HG02798 (cell line): ENCODE results near the gene SLC1A5.

Source experiments
- ATAC-seq: cut with Tn5 transposase; IDR thresholded peaks from one replicate; pipeline ENCODE4 v1.9.1; 2021; ENCODE audit warnings: mild to moderate bottlenecking; ENCODE audit not compliant: unreplicated experiment, poor library complexity

The SLC1A5 gene

DNA sequence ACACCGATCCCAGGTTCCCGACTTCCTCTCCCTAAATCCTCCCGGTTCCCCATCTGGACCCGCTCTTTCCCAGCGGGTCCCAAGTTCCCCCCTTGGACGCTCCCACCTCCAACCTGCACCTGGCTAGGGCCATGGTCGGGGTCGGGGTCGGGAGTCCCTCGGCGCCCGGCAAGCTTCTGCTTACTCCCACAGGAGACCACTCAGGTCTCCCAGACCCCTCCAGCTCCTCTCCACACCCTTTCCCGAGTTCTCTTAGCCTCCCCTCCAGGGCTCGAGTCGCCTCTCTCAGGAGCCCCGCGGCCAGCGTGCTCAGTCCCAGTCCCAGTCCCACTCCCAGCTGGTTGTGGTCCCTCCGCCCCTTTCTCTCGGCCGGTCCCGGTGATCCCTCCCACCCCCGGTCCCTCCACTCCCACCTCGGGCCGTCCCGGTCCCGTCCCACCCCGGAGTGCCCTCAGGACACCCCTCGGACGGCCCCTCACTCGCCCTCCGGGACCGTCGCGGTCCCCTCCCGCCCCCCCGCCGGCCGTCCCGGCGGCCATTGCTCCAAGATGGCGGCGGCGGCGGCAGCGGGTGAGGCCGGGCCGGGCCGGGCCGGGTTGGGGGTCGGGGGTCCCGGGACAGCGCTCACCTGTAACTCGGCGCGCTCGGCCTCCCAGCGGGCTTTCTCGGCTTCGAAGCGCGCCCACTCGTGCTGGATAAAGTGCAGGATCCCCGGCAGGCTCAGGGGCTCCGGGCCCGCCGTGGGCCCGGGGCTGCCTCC is 42.7 kb downstream of the SLC1A5 start, which contains the start of gene FKRP:
Gene FKRP, plus strand, starts transcription at position 537 of the 760 bp plus-strand sequence. CDS start 9,394 bp downstream, outside the sequence.
- ATAC-seq: peak; percentile 38

DNA sequence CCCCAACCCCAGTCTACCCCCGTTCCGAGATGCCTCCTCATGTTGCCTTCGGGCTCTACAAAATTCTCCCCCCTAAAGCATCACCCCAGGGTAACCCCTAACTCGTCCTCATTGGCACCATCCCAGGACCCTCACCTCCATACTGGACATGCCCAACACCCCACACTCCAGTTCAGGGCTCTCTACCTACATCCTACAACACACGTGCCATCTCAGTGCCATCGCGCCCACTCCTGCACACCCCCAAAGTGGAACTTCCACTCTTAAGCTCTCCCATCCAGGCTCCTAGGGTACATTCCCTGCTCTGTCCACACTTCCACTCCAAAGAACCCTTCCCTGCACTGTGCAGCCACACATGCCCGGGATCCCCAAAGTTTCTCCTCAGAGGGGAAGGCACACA is 43.4 kb downstream of the SLC1A5 start:
- ATAC-seq: no peak

DNA sequence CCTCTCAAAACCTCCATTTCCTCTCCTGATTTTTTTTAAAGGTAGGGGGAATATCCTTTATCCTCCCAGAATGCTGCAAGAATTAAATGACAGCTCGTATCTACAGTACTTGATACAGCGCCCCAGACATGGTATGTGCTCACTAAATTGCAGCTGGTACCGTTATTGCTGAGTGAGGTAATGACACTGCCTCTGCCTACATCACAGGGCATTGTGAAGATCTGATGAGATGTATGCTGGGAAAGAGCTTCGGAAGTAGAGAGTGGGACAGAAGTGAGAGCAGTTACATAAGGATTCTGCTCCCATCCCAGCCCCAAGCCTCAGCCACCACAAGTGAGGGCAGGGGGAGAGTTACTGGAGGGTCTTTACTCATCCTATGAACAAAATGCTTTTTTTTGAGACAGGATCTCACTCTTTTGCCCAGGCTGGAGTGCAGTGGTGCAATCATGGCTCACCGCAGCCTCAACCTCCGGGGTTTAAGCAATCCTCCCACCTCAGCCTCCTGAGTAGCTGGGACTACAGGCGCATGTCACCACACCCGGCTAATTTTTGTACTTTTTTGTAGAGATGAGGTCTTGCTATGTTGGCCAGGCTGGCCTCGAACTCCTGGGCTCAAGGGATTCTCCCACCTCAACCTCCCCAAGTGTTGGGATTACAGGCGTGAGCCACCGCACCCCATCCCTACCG is 44.2 kb downstream of the SLC1A5 start:
- no peak for ATAC-seq

DNA sequence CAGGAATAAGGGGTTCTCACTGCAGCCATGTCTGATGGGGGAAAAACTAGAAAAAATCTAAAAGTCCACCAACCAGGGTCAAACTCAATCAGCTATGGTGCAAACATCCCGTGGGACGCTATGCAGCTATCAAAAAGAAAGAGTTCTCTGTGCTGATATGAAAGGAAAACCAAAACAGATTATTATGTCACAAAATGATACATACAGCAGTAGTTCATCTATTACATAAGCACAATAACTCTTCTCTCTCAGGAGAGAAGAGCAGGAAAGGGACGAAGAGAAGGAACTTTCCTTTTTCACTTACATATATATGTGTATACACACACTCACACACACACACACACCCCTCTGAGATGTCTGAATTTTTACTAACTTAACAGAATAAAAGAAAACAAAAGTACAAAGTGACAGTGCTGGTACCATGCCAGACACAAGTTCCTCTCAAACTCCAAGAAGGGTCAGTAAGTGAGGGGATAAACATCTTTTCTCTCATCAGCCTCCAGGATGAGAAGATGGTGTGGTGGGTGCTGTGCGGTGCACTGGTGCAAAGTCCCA is 45.4 kb downstream of the SLC1A5 start:
- no peak for ATAC-seq

DNA sequence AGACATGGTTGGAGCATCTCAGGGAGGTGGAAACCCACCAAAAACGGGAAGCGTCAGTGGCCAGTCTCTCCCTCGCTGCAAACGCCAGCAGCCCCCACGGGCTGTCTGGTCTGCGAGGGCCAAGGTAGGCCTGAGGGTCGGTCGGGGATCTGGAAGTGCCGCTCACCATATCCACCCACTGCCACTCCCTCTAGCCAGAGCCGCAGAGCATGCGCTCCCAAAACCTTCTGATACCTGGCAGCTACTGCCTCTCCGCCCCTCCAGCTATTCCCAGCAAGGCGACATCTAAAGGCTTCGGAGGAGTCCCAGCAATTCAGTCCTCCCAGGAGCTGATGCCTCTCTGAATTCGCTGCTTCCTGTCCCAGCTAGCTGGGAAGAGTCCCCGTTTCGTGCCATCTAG is 46.9 kb downstream of the SLC1A5 start:
- ATAC-seq: no peak

DNA sequence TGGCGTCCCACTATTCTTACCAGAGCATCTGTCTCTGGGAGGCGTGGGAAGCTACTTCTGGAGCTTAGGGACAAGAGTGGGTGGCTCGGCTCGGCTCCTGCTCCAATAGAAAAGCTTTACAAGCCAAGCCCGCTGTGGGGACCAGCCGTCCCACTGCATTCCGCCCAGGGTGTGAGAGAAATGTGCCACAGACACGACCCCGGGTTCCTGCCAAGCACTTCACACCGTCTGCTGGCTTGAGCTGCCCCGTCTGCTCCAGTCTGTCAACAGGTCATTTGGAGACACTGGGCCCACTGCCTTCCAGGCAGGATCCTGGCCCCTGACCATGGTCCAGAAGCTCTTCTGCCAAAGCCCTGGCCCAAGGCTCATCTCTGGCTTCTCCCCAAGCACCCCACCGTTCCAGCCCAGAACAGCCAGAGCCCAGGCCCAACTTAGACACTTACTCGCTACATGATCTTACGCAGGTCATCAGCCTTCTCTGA is 49.1 kb downstream of the SLC1A5 start:
- ATAC-seq: no peak

DNA sequence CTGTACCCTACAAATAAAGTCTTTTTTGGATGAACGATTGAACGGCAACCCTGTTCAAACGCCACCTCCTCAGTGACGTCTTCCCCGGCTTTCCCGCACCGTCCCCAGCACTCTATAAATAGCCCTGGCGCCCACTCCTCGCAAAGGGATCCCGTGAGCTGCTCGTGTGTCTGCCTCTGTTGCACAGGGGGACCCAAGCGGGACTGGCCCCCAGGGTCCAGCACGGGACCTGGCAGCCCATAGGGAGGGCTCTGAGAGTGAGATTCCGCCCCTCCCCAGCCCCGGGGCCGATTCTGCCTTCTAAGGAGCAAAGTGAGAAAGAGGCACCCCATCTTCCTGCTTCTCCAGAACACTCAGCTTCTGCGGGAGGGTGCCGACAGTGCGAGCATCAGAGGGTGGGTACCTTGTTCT is 50.6 kb downstream of the SLC1A5 start:
- no peak for ATAC-seq

DNA sequence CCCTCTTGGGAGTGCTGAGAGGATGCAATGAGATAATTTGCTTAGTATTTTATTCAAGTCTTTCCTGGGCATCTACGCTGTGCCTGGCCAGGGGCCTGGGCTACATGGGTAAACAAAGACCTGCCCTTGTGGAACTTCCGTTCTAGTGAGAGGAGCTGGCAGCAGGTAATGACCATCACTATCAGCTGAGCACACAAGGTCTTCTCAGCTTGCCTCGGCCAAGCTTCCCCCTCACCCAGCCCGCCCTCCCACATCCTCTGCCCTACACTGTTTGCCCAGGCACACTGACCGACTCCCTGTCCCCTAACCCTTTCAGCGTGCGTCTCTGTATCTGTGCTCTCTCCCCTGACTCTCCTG is 51.1 kb downstream of the SLC1A5 start:
- ATAC-seq: no peak

DNA sequence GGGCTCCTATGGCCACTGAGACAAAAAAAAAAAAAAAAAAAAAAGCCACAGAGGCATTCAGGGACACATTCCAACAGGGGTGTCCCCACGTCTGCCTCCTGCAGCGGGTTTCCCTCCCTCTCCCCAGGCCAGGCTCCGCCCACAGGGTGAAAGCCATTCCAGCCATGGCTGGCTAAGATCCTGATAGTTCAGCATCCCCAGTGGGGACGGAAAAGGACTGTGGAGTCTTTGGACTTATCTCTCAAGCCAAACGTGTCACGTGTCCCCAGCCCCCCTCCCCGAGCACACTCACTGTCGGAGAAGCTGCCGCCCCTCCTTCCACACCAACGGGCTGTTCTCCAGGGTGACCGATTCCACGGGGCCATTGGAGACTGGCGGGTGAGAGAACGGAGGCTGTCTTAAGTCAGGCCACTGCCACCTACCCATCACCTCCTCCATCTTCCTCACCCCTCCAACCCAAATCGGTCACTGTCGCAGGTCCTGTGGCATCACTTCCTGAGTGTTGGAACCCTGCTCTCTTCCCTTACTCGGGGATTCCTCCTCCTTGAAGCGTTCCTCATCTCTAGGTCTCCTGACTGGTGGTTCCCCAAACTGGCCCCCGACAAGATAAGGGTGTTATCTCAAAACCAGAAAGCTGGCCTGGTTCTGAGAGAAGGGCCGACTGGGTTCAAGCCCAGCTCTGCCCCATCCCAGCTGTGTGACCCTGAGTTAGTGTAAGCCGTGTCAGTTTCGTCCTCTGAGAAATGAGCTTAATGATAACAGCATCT is 51.7 kb downstream of the SLC1A5 start:
- ATAC-seq: no peak

DNA sequence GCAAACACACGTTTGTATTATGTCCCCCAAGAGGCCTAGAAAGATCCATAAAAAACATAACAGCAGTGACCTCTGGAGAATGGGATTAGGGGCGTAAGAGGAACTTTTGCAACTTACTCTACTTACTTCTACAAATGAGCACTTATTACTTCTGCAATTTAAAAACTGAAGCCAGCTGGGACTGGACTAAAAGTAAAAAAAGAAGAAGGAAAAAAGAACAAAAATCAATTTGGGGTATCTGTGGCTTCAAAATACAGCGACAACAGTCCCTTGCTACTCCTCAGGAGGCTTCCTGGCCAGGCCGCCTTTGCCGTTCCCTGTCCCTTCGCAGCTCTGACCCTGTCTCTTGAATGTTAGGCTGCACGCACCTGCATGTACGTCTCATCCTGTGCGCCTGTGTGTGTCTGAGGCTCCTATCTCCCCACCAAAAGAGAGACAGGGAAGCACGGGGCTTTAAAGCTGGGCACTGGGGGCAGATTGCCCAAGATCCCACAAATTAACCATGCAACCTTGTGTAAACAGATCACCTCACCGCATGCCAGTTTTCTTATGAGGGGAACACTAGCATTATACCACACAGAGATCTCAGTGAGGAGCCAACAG is 54.6 kb downstream of the SLC1A5 start:
- no peak for ATAC-seq

DNA sequence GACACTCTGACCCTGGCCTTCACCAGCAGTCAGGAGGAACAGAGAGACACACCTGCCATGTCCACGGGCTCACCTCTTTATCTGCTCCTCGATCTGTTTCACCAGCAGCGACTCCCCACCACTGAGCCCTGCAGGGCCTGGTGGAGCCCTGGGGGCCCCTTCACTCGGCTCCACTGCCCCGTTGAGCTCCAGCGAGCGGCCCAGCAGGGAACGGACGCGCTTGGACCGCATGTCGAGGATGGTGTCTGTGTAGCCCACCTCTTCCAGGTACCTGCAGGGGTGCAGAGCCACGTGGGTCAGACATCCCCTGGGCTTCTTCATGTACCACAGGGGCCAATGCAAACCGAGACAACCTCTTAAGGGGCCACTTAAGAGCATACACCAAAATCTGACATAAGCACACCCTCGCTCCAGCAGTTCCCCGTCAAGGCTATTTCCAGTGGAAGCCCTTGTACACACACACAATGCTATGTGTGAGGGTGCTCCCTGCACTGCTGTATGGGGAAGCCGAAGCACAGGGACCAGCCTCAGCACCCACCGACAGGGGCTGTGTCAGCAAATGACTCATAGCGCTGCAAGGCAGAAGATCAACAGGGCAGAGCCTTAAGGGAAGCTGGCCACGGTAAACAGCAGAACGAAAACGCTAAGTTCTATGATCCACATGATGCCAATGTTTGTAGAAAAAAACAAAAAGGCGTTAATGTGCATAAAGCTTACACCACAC is 55.3 kb downstream of the SLC1A5 start:
- no peak for ATAC-seq

DNA sequence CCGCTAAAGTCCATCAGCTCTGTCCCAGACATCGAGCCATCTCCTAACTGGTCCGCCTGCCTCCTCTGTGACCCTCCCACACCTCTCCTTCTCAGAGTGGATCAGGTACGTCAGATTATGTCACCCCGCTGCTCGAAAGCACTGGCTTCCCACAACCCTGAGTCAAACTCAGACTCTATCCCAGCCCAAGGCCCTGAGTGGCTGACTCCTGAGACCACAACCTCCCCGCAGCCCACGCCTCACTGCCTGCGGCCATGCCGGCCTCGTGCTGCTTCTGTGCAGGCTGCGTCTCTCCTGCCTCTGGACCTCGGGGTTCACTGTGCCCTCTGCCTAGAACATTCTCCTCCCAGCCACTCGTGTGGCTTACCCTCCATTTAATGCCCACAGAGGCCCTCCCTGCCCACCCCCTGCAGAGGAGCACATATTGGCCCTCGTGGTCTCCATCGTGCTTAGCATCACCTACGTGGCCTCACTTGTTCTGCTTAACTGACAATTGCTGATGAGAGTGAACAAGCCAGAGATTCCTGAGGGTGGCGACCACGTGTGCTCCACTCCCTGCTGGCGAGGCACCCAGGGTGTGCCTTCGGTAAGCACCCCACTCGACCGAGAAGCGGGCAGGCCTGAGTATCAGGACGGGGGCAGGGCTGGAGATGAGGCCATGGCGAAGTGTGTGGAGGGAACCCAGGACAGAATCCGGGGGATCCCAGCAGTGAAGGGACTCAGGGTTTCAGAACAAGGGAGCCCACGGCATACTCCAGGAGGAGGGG is 56.0 kb downstream of the SLC1A5 start:
- no peak for ATAC-seq

DNA sequence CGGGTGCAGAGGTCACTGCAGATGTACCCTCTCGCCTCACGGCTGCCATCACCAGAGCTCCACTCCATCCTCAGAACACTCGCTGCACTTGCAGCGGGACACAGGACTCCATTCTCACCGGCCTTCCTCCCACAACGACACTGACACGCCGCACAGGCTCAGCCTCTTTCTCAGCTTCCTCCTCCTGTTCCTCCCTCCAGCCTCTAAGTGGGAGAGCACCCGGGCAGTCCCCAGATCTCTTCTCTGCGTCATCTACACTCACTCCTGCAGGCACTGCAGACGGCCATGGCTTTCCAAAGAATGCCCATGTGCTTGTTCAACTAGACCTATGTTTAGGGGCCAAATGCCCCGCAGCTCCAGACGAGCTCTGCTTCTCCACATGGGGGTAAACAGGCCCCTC is 56.8 kb downstream of the SLC1A5 start:
- no peak for ATAC-seq

DNA sequence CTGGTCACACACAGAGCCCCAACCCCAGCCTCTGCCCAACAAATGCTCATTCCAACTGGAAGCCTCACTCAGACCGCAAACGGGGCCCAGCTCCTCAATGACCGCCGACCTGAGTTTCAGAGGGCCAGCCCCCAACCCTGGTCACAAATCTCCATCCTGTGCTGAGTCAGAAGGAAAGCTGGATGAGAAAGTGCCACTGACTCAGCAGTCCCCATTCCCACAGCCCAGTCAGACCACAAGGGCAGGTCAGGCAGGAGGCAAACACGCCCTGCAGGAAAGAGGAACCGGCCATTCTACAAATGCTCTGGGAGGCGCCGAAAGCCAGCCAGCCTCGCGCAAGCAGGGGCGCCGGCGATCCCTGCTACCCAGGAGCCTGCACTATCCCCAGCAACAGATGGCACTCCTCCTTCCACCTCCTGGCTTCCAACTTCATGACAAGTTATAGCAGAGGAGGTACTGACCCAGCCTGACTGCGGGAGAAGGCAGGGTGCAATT is 57.3 kb downstream of the SLC1A5 start:
- ATAC-seq: no peak

DNA sequence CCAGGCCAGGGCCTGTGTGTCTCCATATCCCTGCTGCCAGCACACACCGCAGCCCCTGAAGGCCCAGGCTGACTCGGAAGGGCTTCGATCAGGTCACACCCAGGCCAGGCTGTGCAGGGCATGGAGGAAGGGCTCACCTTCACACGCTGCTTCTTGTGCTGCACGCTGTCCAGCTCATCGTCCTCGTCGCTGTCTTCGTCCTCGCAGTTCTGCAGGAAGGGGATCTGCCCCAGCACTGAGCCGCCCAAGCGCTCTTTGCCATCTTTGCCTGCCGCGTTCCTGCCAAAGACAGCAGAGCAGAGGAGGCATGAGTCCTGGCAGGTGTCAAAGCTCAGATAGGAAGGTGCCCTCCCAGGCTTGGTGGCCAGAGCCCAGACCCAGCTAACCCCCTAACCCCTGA is 57.8 kb downstream of the SLC1A5 start:
- ATAC-seq: no peak

DNA sequence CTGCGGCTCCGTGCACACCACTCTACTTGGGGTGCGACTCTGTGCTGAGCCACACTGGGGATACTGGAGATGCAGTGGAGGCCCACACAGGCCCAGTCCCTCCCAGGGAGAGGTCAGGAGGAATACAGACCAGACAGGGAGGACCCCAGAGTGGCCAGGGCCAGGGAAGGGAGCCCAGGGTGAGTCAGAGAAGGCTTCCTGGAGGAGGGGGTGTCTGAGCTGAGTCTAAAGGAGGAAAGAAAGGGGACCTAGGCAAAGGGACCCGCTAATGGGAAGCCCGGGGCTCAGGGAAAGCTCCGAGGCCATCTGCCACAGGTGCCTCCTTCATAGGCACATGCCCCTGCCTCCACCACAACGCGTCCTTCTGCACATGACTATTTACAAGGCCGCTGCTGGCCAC is 58.2 kb downstream of the SLC1A5 start:
- no peak for ATAC-seq

DNA sequence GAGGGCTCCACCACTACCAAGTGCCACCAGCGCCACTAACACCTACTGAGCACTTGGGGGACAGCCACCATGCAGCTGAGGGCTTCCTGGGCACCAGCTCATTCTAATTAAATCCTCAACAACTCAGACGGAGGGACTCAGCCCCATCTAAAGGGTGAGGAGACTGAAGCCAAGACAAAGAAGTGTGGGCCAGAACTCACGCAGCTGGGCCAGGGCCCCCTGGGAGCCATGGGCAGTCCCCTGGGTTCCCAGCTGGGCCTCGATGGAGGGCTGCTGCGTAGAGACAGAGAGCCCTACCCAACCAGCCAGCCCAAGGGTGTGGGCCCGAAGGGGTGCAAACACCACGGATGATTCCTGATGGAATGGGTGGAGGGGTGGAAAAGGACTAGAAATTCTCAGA is 58.7 kb downstream of the SLC1A5 start:
- no peak for ATAC-seq

DNA sequence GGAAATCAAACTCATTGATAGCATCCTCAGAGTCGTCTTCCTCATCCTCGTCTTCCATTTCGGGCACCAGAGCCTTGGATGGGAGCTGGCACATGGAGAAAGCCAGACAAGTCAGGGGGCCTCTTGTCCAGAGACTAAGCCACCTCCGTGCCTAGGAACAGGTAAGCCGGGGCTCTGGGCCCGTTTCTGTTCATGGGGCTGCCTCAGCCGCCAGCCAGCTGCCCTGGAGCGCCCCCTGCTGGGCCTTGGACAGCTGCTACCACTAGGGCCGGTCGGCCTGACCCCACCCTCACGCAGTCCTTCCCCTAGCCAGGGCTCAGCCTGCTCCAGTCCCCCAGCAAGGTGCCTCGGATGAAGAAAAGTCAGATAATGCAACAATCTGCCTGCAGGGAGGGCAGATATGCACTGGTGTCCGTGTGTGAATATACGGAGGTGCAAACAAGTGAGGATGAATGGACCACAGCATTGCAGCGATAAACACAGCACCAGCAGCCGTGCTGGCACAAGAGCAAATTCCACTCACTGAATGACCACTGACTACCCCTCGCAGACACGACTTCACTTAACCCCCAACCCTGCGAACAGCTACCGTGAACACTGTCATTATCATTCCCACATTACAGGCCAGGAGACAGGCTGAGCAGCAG is 59.6 kb downstream of the SLC1A5 start:
- peak; percentile 53 for ATAC-seq
